ENCODE results near the gene WDR90.
A peak's percentile ranks its signal among the peaks of the same experiment; 100 is the strongest.

Gene WDR90

GRCh38 chr16:631808-632358 lies 17.3 kb upstream of the WDR90 start:
- DNase-seq (ENCODE audit: low spot score), result no peak
- no peak for TF ChIP-seq CTCF (IDR thresholded peaks at IDR 0.05; ENCODE audit: extremely low read depth, missing control alignments)

DNA sequence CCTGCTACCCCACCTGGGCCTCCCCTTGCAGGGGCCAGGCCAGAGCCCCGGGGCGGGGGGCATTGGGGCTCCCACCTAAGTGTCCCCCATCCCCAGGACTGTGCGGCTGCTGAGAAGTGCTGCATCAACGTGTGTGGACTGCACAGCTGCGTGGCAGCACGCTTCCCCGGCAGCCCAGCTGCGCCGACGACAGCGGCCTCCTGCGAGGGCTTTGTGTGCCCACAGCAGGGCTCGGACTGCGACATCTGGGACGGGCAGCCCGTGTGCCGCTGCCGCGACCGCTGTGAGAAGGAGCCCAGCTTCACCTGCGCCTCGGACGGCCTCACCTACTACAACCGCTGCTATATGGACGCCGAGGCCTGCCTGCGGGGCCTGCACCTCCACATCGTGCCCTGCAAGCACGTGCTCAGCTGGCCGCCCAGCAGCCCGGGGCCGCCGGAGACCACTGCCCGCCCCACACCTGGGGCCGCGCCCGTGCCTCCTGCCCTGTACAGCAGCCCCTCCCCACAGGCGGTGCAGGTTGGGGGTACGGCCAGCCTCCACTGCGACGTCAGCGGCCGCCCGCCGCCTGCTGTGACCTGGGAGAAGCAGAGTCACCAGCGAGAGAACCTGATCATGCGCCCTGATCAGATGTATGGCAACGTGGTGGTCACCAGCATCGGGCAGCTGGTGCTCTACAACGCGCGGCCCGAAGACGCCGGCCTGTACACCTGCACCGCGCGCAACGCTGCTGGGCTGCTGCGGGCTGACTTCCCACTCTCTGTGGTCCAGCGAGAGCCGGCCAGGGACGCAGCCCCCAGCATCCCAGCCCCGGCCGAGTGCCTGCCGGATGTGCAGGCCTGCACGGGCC lies 16.5 kb upstream of the WDR90 start:
- no peak for TF ChIP-seq CTCF (IDR thresholded peaks at IDR 0.05; ENCODE audit: extremely low read depth, missing control alignments)

GRCh38 chr16:633336-634050 lies 15.7 kb upstream of the WDR90 start:
- no peak for DNase-seq (ENCODE audit: low spot score)
- no peak for TF ChIP-seq CTCF (IDR thresholded peaks at IDR 0.05; ENCODE audit: extremely low read depth, missing control alignments)

More for the DNA sequence above, 16.5 kb upstream of the WDR90 start:
- DNase-seq (ENCODE audit: low spot score), result no peak

DNA sequence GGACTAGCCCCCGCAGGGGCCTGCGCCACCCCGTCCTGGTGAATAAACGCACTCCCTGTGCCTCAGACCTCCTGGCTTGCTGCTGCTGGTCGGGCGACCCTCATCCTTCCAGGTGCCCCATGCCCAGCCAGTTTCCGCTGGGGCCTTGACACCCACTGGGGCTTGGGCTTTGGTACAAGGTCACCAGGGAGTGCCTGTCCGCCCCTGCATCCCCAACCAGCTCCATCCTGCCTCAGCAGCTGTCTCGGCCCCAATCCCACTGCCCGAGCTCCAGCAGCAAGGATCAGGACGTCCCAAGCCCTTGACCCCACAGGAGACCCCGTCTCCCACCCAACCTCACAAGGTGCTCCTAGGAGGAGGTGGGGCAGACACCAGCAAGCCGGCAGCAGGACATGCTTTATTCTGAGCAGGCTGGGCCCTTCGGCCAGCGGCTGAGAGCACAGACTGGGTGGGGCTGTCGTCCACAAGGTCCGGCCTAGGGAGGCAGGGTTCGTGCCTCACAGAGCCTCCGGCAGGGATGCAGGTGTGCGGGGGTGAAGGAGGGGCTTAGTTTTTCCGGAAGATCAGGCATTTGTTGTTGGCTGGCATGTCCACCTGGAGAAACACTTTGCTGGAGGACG lies 15.0 kb upstream of the WDR90 start:
- no peak for TF ChIP-seq CTCF (IDR thresholded peaks at IDR 0.05; ENCODE audit: extremely low read depth, missing control alignments)
- no peak for DNase-seq (ENCODE audit: low spot score)

- peak; percentile 29 for DNase-seq (ENCODE audit: low spot score)
Measured at GRCh38 chr16:634996-635395, 14.2 kb upstream of the WDR90 start.

DNA sequence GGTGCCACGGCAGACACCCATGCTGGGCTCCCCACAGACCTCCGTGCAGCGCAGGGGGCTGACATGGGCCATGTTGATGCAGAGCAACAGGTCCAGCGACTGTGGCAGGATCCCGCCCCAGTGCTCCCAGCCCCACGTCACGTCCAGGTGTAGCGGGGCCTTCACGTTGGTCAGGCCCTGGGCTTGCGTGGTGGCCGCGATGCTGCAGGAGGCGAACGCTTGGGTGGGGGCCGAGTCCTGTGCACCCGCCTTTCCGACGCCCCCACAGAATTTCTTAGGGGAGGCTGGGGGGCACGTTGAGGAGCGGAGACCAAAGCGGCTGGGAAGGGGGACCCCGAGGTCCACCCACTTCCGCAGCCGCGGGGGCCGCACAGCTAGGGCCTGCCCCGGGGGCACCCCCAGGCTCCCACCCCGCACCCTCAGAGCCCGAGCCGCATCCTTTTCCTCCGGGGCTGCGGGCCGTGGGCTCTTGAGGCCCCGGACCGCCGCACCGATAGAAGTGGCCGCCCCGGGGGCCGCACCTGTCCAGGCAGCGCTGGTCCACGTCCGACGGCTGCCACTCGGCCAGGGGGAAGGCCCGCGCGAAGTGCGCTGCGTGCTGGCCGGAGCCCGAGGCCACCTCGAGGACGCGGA lies 13.5 kb upstream of the WDR90 start:
- no peak for TF ChIP-seq CTCF (IDR thresholded peaks at IDR 0.05; ENCODE audit: extremely low read depth, missing control alignments)
- peak; percentile 39 for DNase-seq (ENCODE audit: low spot score)

More at GRCh38 chr16:634996-635395, 14.2 kb upstream of the WDR90 start:
- no peak for TF ChIP-seq CTCF (IDR thresholded peaks at IDR 0.05; ENCODE audit: extremely low read depth, missing control alignments)
